Keratinocyte (primary cell): ENCODE results near the gene NCLN.
"Not testable (repeated sequence)": the region's sequence is repeated elsewhere in the genome, so short reads cannot be mapped to it uniquely, and the experiment has no call there.

Experiments
- EZH2 ChIP-seq: IDR thresholded peaks from one replicate; pipeline ENCODE4 v1.6.1; 2012; ENCODE audit warnings: inconsistent platforms, mild to moderate bottlenecking, low read length, moderate library complexity
- TF ChIP-seq, protein P1 (sequence below), 3 experiments: IDR thresholded peaks in 1 of 3; conservative IDR thresholded peaks in 1 of 3; optimal IDR thresholded peaks in 1 of 3; 2 replicates in 2 of 3; 3 replicates in 1 of 3; pipeline versions ENCODE3 to v1.5.1; 2011; ENCODE audit warnings: low read length in 3 of 3, mild to moderate bottlenecking in 3 of 3, moderate library complexity in 2 of 3, control low read depth in 1 of 3, inconsistent platforms in 1 of 3; ENCODE audit not compliant: insufficient read depth in 2 of 3; ENCODE audit errors: extremely low read depth in 1 of 3

DNA sequence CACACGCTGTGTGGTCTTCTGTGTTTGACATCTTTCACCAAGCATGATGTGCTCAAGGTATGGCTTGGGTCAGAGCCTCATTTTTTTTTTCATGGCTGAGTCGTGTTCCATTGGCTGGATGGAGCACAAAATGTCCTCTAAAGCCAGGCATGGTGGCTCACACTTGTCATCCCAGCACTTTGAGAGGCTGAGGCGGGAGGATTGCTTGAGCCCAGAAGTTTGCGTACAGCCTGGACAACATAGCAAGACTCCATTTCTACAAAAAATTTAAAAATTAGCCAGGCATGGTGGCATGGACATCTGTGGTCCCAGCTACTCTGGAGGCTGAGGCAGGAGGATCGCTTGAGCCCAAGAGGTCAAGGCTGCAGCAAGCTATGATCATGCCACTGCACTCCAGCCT is 35.8 kb downstream of the NCLN start:
- TF ChIP-seq EZH2: not testable (repeated sequence)
- TF ChIP-seq, protein P1, sequence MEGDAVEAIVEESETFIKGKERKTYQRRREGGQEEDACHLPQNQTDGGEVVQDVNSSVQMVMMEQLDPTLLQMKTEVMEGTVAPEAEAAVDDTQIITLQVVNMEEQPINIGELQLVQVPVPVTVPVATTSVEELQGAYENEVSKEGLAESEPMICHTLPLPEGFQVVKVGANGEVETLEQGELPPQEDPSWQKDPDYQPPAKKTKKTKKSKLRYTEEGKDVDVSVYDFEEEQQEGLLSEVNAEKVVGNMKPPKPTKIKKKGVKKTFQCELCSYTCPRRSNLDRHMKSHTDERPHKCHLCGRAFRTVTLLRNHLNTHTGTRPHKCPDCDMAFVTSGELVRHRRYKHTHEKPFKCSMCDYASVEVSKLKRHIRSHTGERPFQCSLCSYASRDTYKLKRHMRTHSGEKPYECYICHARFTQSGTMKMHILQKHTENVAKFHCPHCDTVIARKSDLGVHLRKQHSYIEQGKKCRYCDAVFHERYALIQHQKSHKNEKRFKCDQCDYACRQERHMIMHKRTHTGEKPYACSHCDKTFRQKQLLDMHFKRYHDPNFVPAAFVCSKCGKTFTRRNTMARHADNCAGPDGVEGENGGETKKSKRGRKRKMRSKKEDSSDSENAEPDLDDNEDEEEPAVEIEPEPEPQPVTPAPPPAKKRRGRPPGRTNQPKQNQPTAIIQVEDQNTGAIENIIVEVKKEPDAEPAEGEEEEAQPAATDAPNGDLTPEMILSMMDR (optimal IDR thresholded peaks at IDR 0.05 in 1 of 3, IDR thresholded peaks at IDR 0.05 in 1 of 3, conservative IDR thresholded peaks at IDR 0.05 in 1 of 3; ENCODE audit: extremely low read depth in 1 of 3, insufficient read depth in 2 of 3, low read length in 3 of 3): not testable (repeated sequence)
